MM.1S (cell line): ENCODE measurements around the gene OSBPL5.

ENCODE experiments used
- EZH2 ChIP-seq: fragments of 300-600 bp; sonication (generic); optimal IDR thresholded peaks from 2 replicates; pipeline ENCODE3; 2017; ENCODE audit warnings: low read depth, mild to moderate bottlenecking, antibody characterized with exemption, low read length, mixed read lengths
- TF ChIP-seq, protein P1 (sequence below): fragments of 300-600 bp; sonication (generic); IDR thresholded peaks from 2 replicates; pipeline ENCODE4 v1.5.1; 2016; ENCODE audit warnings: antibody characterized with exemption, low read length, mixed read lengths

DNA sequence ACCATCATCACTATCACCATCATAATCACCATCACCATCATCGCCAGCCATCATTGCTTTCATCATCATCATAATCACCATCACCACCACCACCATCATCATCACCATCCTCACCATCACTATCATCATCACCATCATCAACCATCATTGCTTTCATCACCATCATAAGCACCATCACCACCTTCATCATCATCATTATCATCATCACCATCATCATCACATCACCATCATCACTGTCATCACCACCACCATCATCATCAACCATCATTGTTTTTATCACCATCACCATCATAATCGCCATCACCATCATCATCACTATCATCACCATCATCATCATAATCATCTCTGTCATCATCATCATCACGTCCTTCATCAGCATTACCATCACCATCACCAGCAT, 9.3 kb upstream of the OSBPL5 start:
- TF ChIP-seq, protein P1, sequence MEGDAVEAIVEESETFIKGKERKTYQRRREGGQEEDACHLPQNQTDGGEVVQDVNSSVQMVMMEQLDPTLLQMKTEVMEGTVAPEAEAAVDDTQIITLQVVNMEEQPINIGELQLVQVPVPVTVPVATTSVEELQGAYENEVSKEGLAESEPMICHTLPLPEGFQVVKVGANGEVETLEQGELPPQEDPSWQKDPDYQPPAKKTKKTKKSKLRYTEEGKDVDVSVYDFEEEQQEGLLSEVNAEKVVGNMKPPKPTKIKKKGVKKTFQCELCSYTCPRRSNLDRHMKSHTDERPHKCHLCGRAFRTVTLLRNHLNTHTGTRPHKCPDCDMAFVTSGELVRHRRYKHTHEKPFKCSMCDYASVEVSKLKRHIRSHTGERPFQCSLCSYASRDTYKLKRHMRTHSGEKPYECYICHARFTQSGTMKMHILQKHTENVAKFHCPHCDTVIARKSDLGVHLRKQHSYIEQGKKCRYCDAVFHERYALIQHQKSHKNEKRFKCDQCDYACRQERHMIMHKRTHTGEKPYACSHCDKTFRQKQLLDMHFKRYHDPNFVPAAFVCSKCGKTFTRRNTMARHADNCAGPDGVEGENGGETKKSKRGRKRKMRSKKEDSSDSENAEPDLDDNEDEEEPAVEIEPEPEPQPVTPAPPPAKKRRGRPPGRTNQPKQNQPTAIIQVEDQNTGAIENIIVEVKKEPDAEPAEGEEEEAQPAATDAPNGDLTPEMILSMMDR, result no peak
- no peak for TF ChIP-seq EZH2
